Mesenchymal stem cell (in vitro differentiated cells and primary cell): ENCODE results near the gene FIBCD1.

Experiments
- DNase-seq: peaks from one replicate; pipeline ENCODE4 v3.0.0-alpha.2; 2013
- H2AFZ ChIP-seq: one replicate; pipeline ENCODE4 v1.6.1; 2013; ENCODE audit warnings: low read depth, mild to moderate bottlenecking, control low read depth, inconsistent platforms, low read length, moderate library complexity
- H2AK5ac ChIP-seq: 2 replicates; pipeline ENCODE4 v1.6.1; 2013; ENCODE audit warnings: low read length, moderate library complexity, mild to moderate bottlenecking, inconsistent platforms; ENCODE audit not compliant: severe bottlenecking
- H2BK120ac ChIP-seq: one replicate; pipeline ENCODE4 v1.6.1; 2013; ENCODE audit warnings: low read depth, mild to moderate bottlenecking, inconsistent platforms, low read length, moderate library complexity
- H2BK12ac ChIP-seq, 2 experiments: one replicate each; pipeline ENCODE4 v1.6.1; 2013; ENCODE audit warnings: inconsistent platforms in 2 of 2, low read length in 2 of 2, mild to moderate bottlenecking in 2 of 2, moderate library complexity in 2 of 2, control low read depth in 1 of 2
- H2BK15ac ChIP-seq: one replicate; pipeline ENCODE4 v1.6.1; 2013; ENCODE audit warnings: mild to moderate bottlenecking, low read depth, inconsistent platforms; ENCODE audit not compliant: poor library complexity, severe bottlenecking
- H2BK5ac ChIP-seq: 2 replicates; pipeline ENCODE4 v1.6.1; 2013; ENCODE audit warnings: low read depth, mild to moderate bottlenecking, low read length, control low read depth, inconsistent platforms; ENCODE audit not compliant: poor library complexity, severe bottlenecking
- H3K14ac ChIP-seq, 2 experiments: one replicate each; pipeline ENCODE4 v1.6.1; 2013; ENCODE audit warnings: inconsistent platforms in 2 of 2, low read length in 2 of 2, control low read depth in 1 of 2, mild to moderate bottlenecking in 1 of 2, moderate library complexity in 1 of 2
- H3K18ac ChIP-seq, 2 experiments: one replicate each; pipeline ENCODE4 v1.6.1; 2013; ENCODE audit warnings: inconsistent platforms in 2 of 2, low read length in 2 of 2, control low read depth in 1 of 2, low read depth in 1 of 2, mild to moderate bottlenecking in 1 of 2
- H3K23ac ChIP-seq, 2 experiments: one replicate each; pipeline ENCODE4 v1.6.1; 2013; ENCODE audit warnings: inconsistent platforms in 2 of 2, low read length in 2 of 2, mild to moderate bottlenecking in 2 of 2, moderate library complexity in 2 of 2, control low read depth in 1 of 2
- H3K27ac ChIP-seq: 2 replicates; pipeline ENCODE4 v1.5.1; 2013; ENCODE audit warnings: mild to moderate bottlenecking, moderate library complexity, low read length, control low read depth, inconsistent platforms; ENCODE audit not compliant: poor library complexity, severe bottlenecking
- H3K27me3 ChIP-seq, 2 experiments: 2 replicates each; pipeline versions ENCODE4 v1.6.1 to v1.7.0; 2013; ENCODE audit warnings: low read length in 2 of 2, mild to moderate bottlenecking in 2 of 2, moderate library complexity in 2 of 2, control low read depth in 1 of 2, inconsistent platforms in 1 of 2; ENCODE audit not compliant: control insufficient read depth in 1 of 2, insufficient read depth in 1 of 2
- H3K36me3 ChIP-seq, 2 experiments: 2 replicates each; pipeline versions ENCODE4 v1.6.1 to v1.7.0; 2013; ENCODE audit warnings: low read length in 2 of 2, control low read depth in 1 of 2, inconsistent platforms in 1 of 2, low read depth in 1 of 2, mild to moderate bottlenecking in 1 of 2; ENCODE audit not compliant: insufficient read depth in 2 of 2, control insufficient read depth in 1 of 2
- H3K4ac ChIP-seq, 2 experiments: one replicate each; pipeline ENCODE4 v1.6.1; 2013; ENCODE audit warnings: inconsistent platforms in 2 of 2, low read length in 2 of 2, mild to moderate bottlenecking in 2 of 2, moderate library complexity in 2 of 2, control low read depth in 1 of 2, low read depth in 1 of 2
- H3K4me1 ChIP-seq: 2 replicates; pipeline ENCODE4 v1.6.1; 2013; ENCODE audit warnings: low read depth, low read length, control low read depth; ENCODE audit not compliant: control insufficient read depth, insufficient read depth
- H3K4me2 ChIP-seq: 2 replicates; pipeline ENCODE4 v1.6.1; 2013; ENCODE audit warnings: low read length, mild to moderate bottlenecking, inconsistent platforms; ENCODE audit not compliant: poor library complexity, severe bottlenecking
- H3K4me3 ChIP-seq, 2 experiments: 2 replicates each; pipeline versions ENCODE4 v1.5.1 to v1.7.0; 2013; ENCODE audit warnings: low read length in 2 of 2, mild to moderate bottlenecking in 2 of 2, control low read depth in 1 of 2, low read depth in 1 of 2; ENCODE audit not compliant: insufficient read depth in 1 of 2
- H3K79me1 ChIP-seq: replicated peaks from 2 replicates; pipeline ENCODE4 v1.6.1; 2013; ENCODE audit warnings: mild to moderate bottlenecking, control low read depth, low read length, inconsistent platforms; ENCODE audit not compliant: poor library complexity, severe bottlenecking
- H3K9ac ChIP-seq: 2 replicates; pipeline ENCODE4 v1.7.0; 2013; ENCODE audit warnings: mild to moderate bottlenecking, low read length, moderate library complexity
- H3K9me3 ChIP-seq: 2 replicates; pipeline ENCODE4 v1.7.0; 2013; ENCODE audit warnings: mild to moderate bottlenecking, low read length; ENCODE audit not compliant: control insufficient read depth
- H4K8ac ChIP-seq: one replicate; pipeline ENCODE4 v1.6.1; 2013; ENCODE audit warnings: inconsistent platforms, mild to moderate bottlenecking, low read length, moderate library complexity
- H4K91ac ChIP-seq: one replicate; pipeline ENCODE4 v1.6.1; 2013; ENCODE audit warnings: mild to moderate bottlenecking, low read length, inconsistent platforms
- WGBS: methylation state at CpG from one replicate; pipeline ENCODE4 v1.1.7; 2013; ENCODE audit warnings: mixed read lengths; 5-methylcytosine and 5-hydroxymethylcytosine counted together

Gene FIBCD1

GRCh38 chr9:130905125-130905901 is 33.7 kb downstream of the FIBCD1 start:
- Histone ChIP-seq H3K4me3 (no peak overlapping the region), H2BK12ac (no peak overlapping the region), H3K4me2 (no peak overlapping the region), H2BK120ac (no peak overlapping the region), H3K9ac (no peak overlapping the region), H3K4ac (no peak overlapping the region), H3K79me1 (no peaks in the 10 kb centered on the region), H2BK5ac (no peak overlapping the region), H3K9me3 (no peaks in the 10 kb centered on the region), H4K8ac (no peak overlapping the region), H3K23ac (no peak overlapping the region), H3K18ac (no peak overlapping the region), H3K27me3 (peaks cover 13 to 58% of the 10 kb centered on the region in 2 experiments), H3K36me3 (peaks cover 0 to 10% of the 10 kb centered on the region in 2 experiments), H3K4me1 (peaks cover 6% of the 10 kb centered on the region), H2AFZ (no peak overlapping the region), H3K27ac (no peak overlapping the region), H2BK15ac (no peak overlapping the region), H4K91ac (no peak overlapping the region), H2AK5ac (no peak overlapping the region), H3K14ac (no peak overlapping the region)
- DNase-seq: no peak
- WGBS: 92% methylated on average over 24 of the region's 24 CpGs

- Histone ChIP-seq H3K4me2 (no peak overlapping the region), H3K4me1 (peaks cover 6% of the 10 kb centered on the region), H2BK120ac (no peak overlapping the region), H4K91ac (peak overlapping the region; percentile 16), H3K9ac (no peak overlapping the region), H3K4ac (no peak overlapping the region), H2AK5ac (no peak overlapping the region), H3K36me3 (peaks cover 0 to 10% of the 10 kb centered on the region in 2 experiments), H3K23ac (no peak overlapping the region), H3K27ac (no peak overlapping the region), H2AFZ (no peak overlapping the region), H4K8ac (no peak overlapping the region), H3K79me1 (no peaks in the 10 kb centered on the region), H3K9me3 (no peaks in the 10 kb centered on the region), H3K4me3 (peak overlapping the region in 1 of 2 experiments; percentile 24), H3K14ac (peak overlapping the region in 1 of 2 experiments; percentile 57), H3K27me3 (peaks cover 14 to 66% of the 10 kb centered on the region in 2 experiments), H2BK5ac (no peak overlapping the region), H2BK15ac (no peak overlapping the region), H2BK12ac (no peak overlapping the region), H3K18ac (no peak overlapping the region)
- WGBS: 87% methylated on average over 46 of the region's 48 CpGs
- DNase-seq: no peak
Measured at GRCh38 chr9:130904070-130905044, 34.7 kb downstream of the FIBCD1 start.

GRCh38 chr9:130903194-130904069 is 35.6 kb downstream of the FIBCD1 start:
- Histone ChIP-seq H3K36me3 (peaks cover 0 to 10% of the 10 kb centered on the region in 2 experiments), H2BK120ac (no peak overlapping the region), H3K14ac (peak overlapping the region in 1 of 2 experiments; percentile 23), H2BK15ac (no peak overlapping the region), H2BK5ac (no peak overlapping the region), H3K9ac (no peak overlapping the region), H3K4me1 (peaks cover 6% of the 10 kb centered on the region), H4K8ac (no peak overlapping the region), H3K4ac (no peak overlapping the region), H3K4me2 (no peak overlapping the region), H3K27ac (no peak overlapping the region), H3K23ac (peak overlapping the region in 1 of 2 experiments; percentile 36), H2AFZ (no peak overlapping the region), H3K79me1 (no peaks in the 10 kb centered on the region), H3K18ac (no peak overlapping the region), H3K27me3 (peaks cover 14 to 67% of the 10 kb centered on the region in 2 experiments), H4K91ac (no peak overlapping the region), H3K9me3 (no peaks in the 10 kb centered on the region), H3K4me3 (peak overlapping the region in 1 of 2 experiments; percentile 18), H2BK12ac (no peak overlapping the region), H2AK5ac (no peak overlapping the region)
- DNase-seq: no peak
- 80% methylated on average over 25 of the region's 25 CpGs for WGBS
